Esophagus muscularis mucosa (tissue), 3 donors: ENCODE measurements around the gene MRPS7.

ENCODE experiments used
- POLR2A ChIP-seq: fragments of 450-650 bp; IDR thresholded peaks from one replicate; pipeline ENCODE4 v1.6.1; 2017; ENCODE audit warnings: antibody characterized with exemption, moderate library complexity, mild to moderate bottlenecking, low read depth
- TF ChIP-seq, protein P1 (sequence below), 3 experiments: fragments of 200-600 bp in 2 of 3; fragments of 450-650 bp in 1 of 3; sonication (generic) in 2 of 3; IDR thresholded peaks; one replicate each; pipeline ENCODE4 v1.5.1; 2017 to 2019; ENCODE audit warnings: antibody characterized with exemption in 3 of 3, mild to moderate bottlenecking in 2 of 3, moderate library complexity in 1 of 3

DNA sequence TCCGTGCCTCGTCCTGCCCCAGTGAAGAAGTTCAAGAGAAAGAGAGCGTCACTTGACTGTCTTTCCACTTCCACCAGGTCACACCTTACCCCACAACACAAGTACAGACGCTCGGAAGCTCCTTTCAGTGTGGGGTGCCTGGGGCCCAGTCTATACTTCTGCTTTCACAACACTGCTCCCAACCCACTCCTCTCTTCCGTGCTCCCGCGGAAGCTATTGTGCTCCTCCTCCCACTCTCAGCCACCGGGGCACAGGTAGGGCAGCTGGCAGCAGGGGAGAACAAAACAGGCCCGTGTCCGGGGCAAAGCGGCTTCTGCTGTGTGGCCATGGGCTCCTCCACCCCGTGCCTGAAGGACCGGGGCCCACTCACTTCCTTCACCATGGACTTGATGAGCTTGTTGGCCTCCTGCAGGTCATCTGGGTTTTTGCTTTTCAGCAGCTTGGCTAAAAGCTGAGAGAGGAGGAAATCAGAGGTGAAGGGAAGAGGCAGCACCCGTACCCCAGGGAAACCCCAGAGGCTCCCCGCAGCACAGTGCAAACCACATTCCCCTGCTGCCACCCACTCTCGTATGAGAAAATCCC lies 19.1 kb upstream of the MRPS7 start:
- TF ChIP-seq, protein P1, sequence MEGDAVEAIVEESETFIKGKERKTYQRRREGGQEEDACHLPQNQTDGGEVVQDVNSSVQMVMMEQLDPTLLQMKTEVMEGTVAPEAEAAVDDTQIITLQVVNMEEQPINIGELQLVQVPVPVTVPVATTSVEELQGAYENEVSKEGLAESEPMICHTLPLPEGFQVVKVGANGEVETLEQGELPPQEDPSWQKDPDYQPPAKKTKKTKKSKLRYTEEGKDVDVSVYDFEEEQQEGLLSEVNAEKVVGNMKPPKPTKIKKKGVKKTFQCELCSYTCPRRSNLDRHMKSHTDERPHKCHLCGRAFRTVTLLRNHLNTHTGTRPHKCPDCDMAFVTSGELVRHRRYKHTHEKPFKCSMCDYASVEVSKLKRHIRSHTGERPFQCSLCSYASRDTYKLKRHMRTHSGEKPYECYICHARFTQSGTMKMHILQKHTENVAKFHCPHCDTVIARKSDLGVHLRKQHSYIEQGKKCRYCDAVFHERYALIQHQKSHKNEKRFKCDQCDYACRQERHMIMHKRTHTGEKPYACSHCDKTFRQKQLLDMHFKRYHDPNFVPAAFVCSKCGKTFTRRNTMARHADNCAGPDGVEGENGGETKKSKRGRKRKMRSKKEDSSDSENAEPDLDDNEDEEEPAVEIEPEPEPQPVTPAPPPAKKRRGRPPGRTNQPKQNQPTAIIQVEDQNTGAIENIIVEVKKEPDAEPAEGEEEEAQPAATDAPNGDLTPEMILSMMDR (IDR thresholded peaks at IDR 0.05): no peak
- no peak for TF ChIP-seq POLR2A
